HepG2 (cell line): ENCODE measurements around the gene CENPC. TPM values are rescaled to one million over a fixed set of nuclear protein-coding genes. Genes with fewer than 3 reads are reported as not detected.

ENCODE experiments used
- ATAC-seq: fragments of 200-7000 bp; cut with Tn5 transposase; 3 replicates; pipeline ENCODE4 v1.9.1; 2020; ENCODE audit warnings: mild to moderate bottlenecking, moderate library complexity
- BruUV-seq: library from RNA; stranded (reverse); fragments of 400-500 nt; replicated peaks from 2 replicates; lab custom pipeline; 2021; lab: Mats Ljungman, UMichigan
- CTCF ChIA-PET: fragments of 300-600 bp; formaldehyde crosslinking; extraction: SDS; loops from one replicate; lab custom pipeline; 2021; ENCODE audit warnings: low total read pairs, inconsistent platforms, low intra/inter-chr PET ratio; lab: Yijun Ruan, JAX
- POLR2A ChIA-PET: fragments of 350-600 bp; sonication (Branson Sonifier 250); formaldehyde crosslinking; loops from one replicate; lab custom pipeline; 2020; ENCODE audit warnings: antibody characterized with exemption, inconsistent platforms; lab: Yijun Ruan, JAX
- DNase-seq: peaks from one replicate; pipeline ENCODE4 v3.0.0-alpha.2; 2015; ENCODE audit warnings: low spot score
- FAIRE-seq: peaks from 3 replicates; lab custom pipeline; 2011; peaks lifted over from hg19 to GRCh38; lab: Jason Lieb, UNC
- H2AFZ ChIP-seq: one replicate; pipeline ENCODE4 v1.6.1; 2011; ENCODE audit warnings: low read length, inconsistent platforms
- H3K27ac ChIP-seq: fragments of 300-600 bp; 3 replicates; pipeline ENCODE4 v1.8.0; 2011; ENCODE audit warnings: mixed run types, mild to moderate bottlenecking, mixed read lengths, low read length, inconsistent platforms; ENCODE audit not compliant: insufficient read depth; ENCODE audit errors: extremely low read length
- H3K27me3 ChIP-seq, 2 experiments: fragments of 200-600 bp in 1 of 2; 2 replicates in 1 of 2; 3 replicates in 1 of 2; pipeline versions ENCODE4 v1.6.0 to v1.8.0; 2011; ENCODE audit warnings: low read length in 2 of 2, mild to moderate bottlenecking in 2 of 2, moderate library complexity in 2 of 2, inconsistent platforms in 1 of 2; ENCODE audit not compliant: insufficient read depth in 2 of 2, control insufficient read depth in 1 of 2
- H3K36me3 ChIP-seq, 2 experiments: fragments of 200-600 bp in 1 of 2; replicated peaks in 1 of 2; 2 replicates in 1 of 2; 3 replicates in 1 of 2; pipeline versions ENCODE4 v1.5.1 to v1.8.0; 2011; ENCODE audit warnings: low read length in 2 of 2, inconsistent platforms in 1 of 2; ENCODE audit not compliant: insufficient read depth in 2 of 2, control insufficient read depth in 1 of 2
- H3K4me1 ChIP-seq: 2 replicates; pipeline ENCODE4 v1.5.1; 2012; ENCODE audit warnings: low read length, inconsistent platforms; ENCODE audit not compliant: insufficient read depth
- H3K4me2 ChIP-seq: 2 replicates; pipeline ENCODE4 v1.6.0; 2011; ENCODE audit warnings: low read depth, low read length, inconsistent platforms
- H3K4me3 ChIP-seq, 3 experiments: fragments of 200-600 bp in 1 of 3; sonication (generic), shearing (Covaris generic) in 1 of 3; replicated peaks in 1 of 3; 2 replicates each; pipeline ENCODE4 v1.5.1; 2011 to 2016; ENCODE audit warnings: low read length in 3 of 3, inconsistent platforms in 2 of 3, low read depth in 2 of 3, mild to moderate bottlenecking in 2 of 3, control low read depth in 1 of 3, mixed read lengths in 1 of 3; ENCODE audit not compliant: insufficient read depth in 1 of 3
- H3K79me2 ChIP-seq: one replicate; pipeline ENCODE4 v1.6.1; 2011; ENCODE audit warnings: low read length, inconsistent platforms; ENCODE audit not compliant: insufficient read depth
- H3K9ac ChIP-seq: 2 replicates; pipeline ENCODE4 v1.6.0; 2011; ENCODE audit warnings: mild to moderate bottlenecking, low read depth, low read length, inconsistent platforms; ENCODE audit not compliant: insufficient read depth
- H3K9me3 ChIP-seq: 2 replicates; pipeline ENCODE4 v1.5.1; 2012; ENCODE audit warnings: mild to moderate bottlenecking, low read length
- H4K20me1 ChIP-seq: 2 replicates; pipeline ENCODE4 v1.6.0; 2011; ENCODE audit warnings: inconsistent platforms, mild to moderate bottlenecking, low read length, moderate library complexity; ENCODE audit not compliant: insufficient read depth
- CBX5 ChIP-seq: sonication (generic); formaldehyde crosslinking; IDR thresholded peaks from 2 replicates; pipeline ENCODE4 v1.4.0; 2020; ENCODE audit warnings: missing genetic modification reagents, borderline replicate concordance
- EEA1 ChIP-seq: sonication (generic); formaldehyde crosslinking; IDR thresholded peaks from 2 replicates; pipeline ENCODE4 v1.5.1; 2020; ENCODE audit warnings: mild to moderate bottlenecking, missing genetic modification reagents, borderline replicate concordance
- ELF4 ChIP-seq: sonication (generic); formaldehyde crosslinking; IDR thresholded peaks from 2 replicates; pipeline ENCODE4 v1.5.0; 2020; ENCODE audit warnings: missing genetic modification reagents, mild to moderate bottlenecking, moderate library complexity, borderline replicate concordance
- NCOR1 ChIP-seq: fragments of 200-600 bp; sonication (generic); IDR thresholded peaks from 2 replicates; pipeline ENCODE4 v1.7.0; 2017; ENCODE audit warnings: antibody characterized with exemption, low read length, borderline replicate concordance
- NFIB ChIP-seq: sonication (generic); formaldehyde crosslinking; IDR thresholded peaks from 2 replicates; pipeline ENCODE4 v1.9.0; 2021; ENCODE audit warnings: missing genetic modification reagents, mild to moderate bottlenecking, borderline replicate concordance
- NFKB2 ChIP-seq: sonication (generic); formaldehyde crosslinking; IDR thresholded peaks from 2 replicates; pipeline ENCODE4 v1.4.0; 2020; ENCODE audit warnings: missing genetic modification reagents, borderline replicate concordance
- PRPF4 ChIP-seq: fragments of 200-400 bp; formaldehyde crosslinking; IDR thresholded peaks from 2 replicates; pipeline ENCODE4 v1.6.1; 2016; ENCODE audit warnings: low read length, low read depth; ENCODE audit not compliant: poor library complexity, severe bottlenecking
- SOX6 ChIP-seq, 2 experiments: fragments of 450-650 bp in 1 of 2; sonication (generic) in 1 of 2; formaldehyde crosslinking in 1 of 2; IDR thresholded peaks; 2 replicates each; pipeline versions ENCODE4 v1.4.0 to v1.6.1; 2017 to 2020; ENCODE audit warnings: antibody characterized with exemption in 1 of 2, mild to moderate bottlenecking in 1 of 2, missing genetic modification reagents in 1 of 2
- SRF ChIP-seq: IDR thresholded peaks from 2 replicates; pipeline ENCODE4 v1.6.1; 2011; ENCODE audit warnings: mild to moderate bottlenecking, low read depth, low read length, moderate library complexity
- TCF7 ChIP-seq: sonication (generic); IDR thresholded peaks from 2 replicates; pipeline ENCODE4 v1.6.1; 2016; ENCODE audit warnings: antibody characterized with exemption, low read depth
- ZNF678 ChIP-seq: sonication (generic); formaldehyde crosslinking; IDR thresholded peaks from 2 replicates; pipeline ENCODE4 v1.4.0; 2020; ENCODE audit warnings: mild to moderate bottlenecking, missing genetic modification reagents
- ZNF703 ChIP-seq: sonication (generic); formaldehyde crosslinking; IDR thresholded peaks from 2 replicates; pipeline ENCODE4 v1.5.1; 2020; ENCODE audit warnings: missing genetic modification reagents, mild to moderate bottlenecking, moderate library complexity, borderline replicate concordance
- ZSCAN29 ChIP-seq: sonication (generic); formaldehyde crosslinking; conservative IDR thresholded peaks from 2 replicates; pipeline ENCODE4 v1.4.0; 2020; ENCODE audit warnings: mild to moderate bottlenecking, missing genetic modification reagents
- WGBS: methylation state at CpG from one replicate; pipeline ENCODE4 v1.1.6; 2017; ENCODE audit warnings: low lambda C conversion rate; 5-methylcytosine and 5-hydroxymethylcytosine counted together
- in situ Hi-C: cut with HindIII; loops from 2 replicates; pipeline ENCODE4 v1.10.0; 2017; ENCODE audit warnings: low pct_unique_long_range_greater_than_20kb; ENCODE audit not compliant: extremely low pct_ligation_motif_present
- intact Hi-C: fragments of 100-400 bp; cut with micrococcal nuclease; formaldehyde crosslinking; loops from one replicate; pipeline ENCODE4 v1.10.0; 2022; ENCODE audit not compliant: unreplicated experiment
- polyA plus RNA-seq, 8 experiments: library from polyadenylated mRNA; depleted of rRNA in 3 of 8; stranded (reverse) in 7 of 8; unstranded in 1 of 8; fragments of >200 nt; fragmentation: Illumina TruSeq in 4 of 8; extraction: Trizol in 4 of 8; gene quantifications; 2 replicates each; pipeline versions ENCODE4 v1.2.1 to v1.2.3, GENCODE V29; 2011 to 2016; ENCODE audit warnings: low read depth in 4 of 8, missing spikeins in 1 of 8, mixed read lengths in 1 of 8; ENCODE audit not compliant: insufficient read depth in 1 of 8
- total RNA-seq, 5 experiments: library from RNA; depleted of rRNA; stranded (reverse); fragments of >200 nt; fragmentation: Illumina TruSeq; extraction: Trizol; gene quantifications; 2 replicates each; pipeline ENCODE4 v1.2.3, GENCODE V29; 2016; ENCODE audit warnings: low read depth in 1 of 5
- TF ChIP-seq, protein P1 (sequence below): sonication (generic); formaldehyde crosslinking; IDR thresholded peaks from 2 replicates; pipeline ENCODE4 v1.4.0; 2020; ENCODE audit warnings: missing genetic modification reagents
- TF ChIP-seq, protein P2 (sequence below): sonication (generic); formaldehyde crosslinking; IDR thresholded peaks from 2 replicates; pipeline ENCODE4 v1.4.0; 2020; ENCODE audit warnings: missing genetic modification reagents
- TF ChIP-seq, protein P3 (sequence below): sonication (generic); formaldehyde crosslinking; IDR thresholded peaks from 2 replicates; pipeline ENCODE4 v1.9.0; 2021; ENCODE audit warnings: missing genetic modification reagents, borderline replicate concordance

Gene CENPC
- total and polyA plus RNA-seq, 2 of the 13 experiments (the other 11 are each of a cell fraction or from before 2014, with no cell fraction given), result 4.7 to 16.4 TPM

DNA sequence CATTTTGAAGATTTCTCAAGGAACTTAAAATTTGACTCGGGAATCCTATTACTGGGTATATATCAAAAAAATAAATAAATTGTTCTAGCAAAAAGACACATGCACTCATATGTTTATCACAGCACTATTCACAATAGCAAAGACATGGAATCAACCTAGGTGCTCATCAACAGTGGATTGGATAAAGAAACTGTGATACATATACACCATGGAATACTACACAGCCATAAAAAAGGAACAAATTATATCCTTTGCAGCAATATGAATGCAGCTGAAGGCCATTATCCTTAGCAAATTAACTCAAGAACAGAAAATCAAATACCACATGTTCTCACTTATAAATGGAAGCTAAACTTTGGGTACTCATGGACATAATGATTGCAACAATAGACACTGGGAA is 97.4 kb downstream of the CENPC start (continued):
- TF ChIP-seq, protein P1, sequence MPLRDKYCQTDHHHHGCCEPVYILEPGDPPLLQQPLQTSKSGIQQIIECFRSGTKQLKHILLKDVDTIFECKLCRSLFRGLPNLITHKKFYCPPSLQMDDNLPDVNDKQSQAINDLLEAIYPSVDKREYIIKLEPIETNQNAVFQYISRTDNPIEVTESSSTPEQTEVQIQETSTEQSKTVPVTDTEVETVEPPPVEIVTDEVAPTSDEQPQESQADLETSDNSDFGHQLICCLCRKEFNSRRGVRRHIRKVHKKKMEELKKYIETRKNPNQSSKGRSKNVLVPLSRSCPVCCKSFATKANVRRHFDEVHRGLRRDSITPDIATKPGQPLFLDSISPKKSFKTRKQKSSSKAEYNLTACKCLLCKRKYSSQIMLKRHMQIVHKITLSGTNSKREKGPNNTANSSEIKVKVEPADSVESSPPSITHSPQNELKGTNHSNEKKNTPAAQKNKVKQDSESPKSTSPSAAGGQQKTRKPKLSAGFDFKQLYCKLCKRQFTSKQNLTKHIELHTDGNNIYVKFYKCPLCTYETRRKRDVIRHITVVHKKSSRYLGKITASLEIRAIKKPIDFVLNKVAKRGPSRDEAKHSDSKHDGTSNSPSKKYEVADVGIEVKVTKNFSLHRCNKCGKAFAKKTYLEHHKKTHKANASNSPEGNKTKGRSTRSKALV (CRISPR knock-in tag), result no peak
- TF ChIP-seq SOX6 (IDR thresholded peaks at IDR 0.05), result no peak
- no peak for TF ChIP-seq SOX6 (CRISPR knock-in tag; IDR thresholded peaks at IDR 0.05)
- TF ChIP-seq NFIB (CRISPR knock-in tag), result no peak
- no peak for TF ChIP-seq TCF7
- TF ChIP-seq SRF, result no peak
- no peak for TF ChIP-seq NCOR1

DNA sequence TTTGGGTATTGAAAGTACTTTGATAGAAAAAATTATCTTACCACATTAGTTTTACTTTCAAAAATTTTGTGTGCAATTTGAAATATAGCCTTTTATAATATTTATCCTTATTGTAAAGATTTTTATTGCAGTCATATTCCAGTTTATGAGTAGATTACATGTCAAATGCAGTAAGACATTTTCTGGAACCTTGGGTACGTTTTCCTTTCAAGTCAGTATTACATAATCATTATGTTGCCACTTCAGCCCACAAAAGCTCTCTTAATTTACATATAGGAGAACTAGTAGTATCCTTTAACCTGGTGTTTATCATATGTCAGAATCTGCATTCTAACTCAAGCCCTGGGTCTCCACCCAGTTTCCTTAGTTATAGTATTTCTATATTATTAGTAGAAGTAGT is 98.5 kb downstream of the CENPC start:
- POLR2A ChIA-PET, result no interaction called here

More for the DNA sequence above, 98.5 kb downstream of the CENPC start:
- 94% methylated on average over 1 of the region's 1 CpG for WGBS
- H3K9ac ChIP-seq, result no peak overlapping the region
- no peak overlapping the region for H3K4me2 ChIP-seq
- no peak for ATAC-seq
- H3K4me3 ChIP-seq, result no peak overlapping the region
- FAIRE-seq, result no peak
- H3K79me2 ChIP-seq, result no peaks in the 10 kb centered on the region
- CTCF ChIA-PET, result no interaction called here
- intact Hi-C loops (no loop called here), in situ Hi-C loops (no loop called here)
- no peak for DNase-seq
- no peaks in the 10 kb centered on the region for H3K36me3 ChIP-seq
- BruUV-seq, result no TSS peak
- TF ChIP-seq ZNF678 (CRISPR knock-in tag), result no peak
- TF ChIP-seq, protein P2, sequence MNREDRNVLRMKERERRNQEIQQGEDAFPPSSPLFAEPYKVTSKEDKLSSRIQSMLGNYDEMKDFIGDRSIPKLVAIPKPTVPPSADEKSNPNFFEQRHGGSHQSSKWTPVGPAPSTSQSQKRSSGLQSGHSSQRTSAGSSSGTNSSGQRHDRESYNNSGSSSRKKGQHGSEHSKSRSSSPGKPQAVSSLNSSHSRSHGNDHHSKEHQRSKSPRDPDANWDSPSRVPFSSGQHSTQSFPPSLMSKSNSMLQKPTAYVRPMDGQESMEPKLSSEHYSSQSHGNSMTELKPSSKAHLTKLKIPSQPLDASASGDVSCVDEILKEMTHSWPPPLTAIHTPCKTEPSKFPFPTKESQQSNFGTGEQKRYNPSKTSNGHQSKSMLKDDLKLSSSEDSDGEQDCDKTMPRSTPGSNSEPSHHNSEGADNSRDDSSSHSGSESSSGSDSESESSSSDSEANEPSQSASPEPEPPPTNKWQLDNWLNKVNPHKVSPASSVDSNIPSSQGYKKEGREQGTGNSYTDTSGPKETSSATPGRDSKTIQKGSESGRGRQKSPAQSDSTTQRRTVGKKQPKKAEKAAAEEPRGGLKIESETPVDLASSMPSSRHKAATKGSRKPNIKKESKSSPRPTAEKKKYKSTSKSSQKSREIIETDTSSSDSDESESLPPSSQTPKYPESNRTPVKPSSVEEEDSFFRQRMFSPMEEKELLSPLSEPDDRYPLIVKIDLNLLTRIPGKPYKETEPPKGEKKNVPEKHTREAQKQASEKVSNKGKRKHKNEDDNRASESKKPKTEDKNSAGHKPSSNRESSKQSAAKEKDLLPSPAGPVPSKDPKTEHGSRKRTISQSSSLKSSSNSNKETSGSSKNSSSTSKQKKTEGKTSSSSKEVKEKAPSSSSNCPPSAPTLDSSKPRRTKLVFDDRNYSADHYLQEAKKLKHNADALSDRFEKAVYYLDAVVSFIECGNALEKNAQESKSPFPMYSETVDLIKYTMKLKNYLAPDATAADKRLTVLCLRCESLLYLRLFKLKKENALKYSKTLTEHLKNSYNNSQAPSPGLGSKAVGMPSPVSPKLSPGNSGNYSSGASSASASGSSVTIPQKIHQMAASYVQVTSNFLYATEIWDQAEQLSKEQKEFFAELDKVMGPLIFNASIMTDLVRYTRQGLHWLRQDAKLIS (CRISPR knock-in tag), result no peak
- no peak for TF ChIP-seq EEA1 (CRISPR knock-in tag)
- TF ChIP-seq, protein P3, sequence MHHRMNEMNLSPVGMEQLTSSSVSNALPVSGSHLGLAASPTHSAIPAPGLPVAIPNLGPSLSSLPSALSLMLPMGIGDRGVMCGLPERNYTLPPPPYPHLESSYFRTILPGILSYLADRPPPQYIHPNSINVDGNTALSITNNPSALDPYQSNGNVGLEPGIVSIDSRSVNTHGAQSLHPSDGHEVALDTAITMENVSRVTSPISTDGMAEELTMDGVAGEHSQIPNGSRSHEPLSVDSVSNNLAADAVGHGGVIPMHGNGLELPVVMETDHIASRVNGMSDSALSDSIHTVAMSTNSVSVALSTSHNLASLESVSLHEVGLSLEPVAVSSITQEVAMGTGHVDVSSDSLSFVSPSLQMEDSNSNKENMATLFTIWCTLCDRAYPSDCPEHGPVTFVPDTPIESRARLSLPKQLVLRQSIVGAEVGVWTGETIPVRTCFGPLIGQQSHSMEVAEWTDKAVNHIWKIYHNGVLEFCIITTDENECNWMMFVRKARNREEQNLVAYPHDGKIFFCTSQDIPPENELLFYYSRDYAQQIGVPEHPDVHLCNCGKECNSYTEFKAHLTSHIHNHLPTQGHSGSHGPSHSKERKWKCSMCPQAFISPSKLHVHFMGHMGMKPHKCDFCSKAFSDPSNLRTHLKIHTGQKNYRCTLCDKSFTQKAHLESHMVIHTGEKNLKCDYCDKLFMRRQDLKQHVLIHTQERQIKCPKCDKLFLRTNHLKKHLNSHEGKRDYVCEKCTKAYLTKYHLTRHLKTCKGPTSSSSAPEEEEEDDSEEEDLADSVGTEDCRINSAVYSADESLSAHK, result no peak
- no peak for TF ChIP-seq ZNF703 (CRISPR knock-in tag)
- TF ChIP-seq ELF4 (CRISPR knock-in tag), result no peak
- no peak for TF ChIP-seq CBX5 (CRISPR knock-in tag)
- no peak for TF ChIP-seq ZSCAN29 (CRISPR knock-in tag)
- no peak for TF ChIP-seq NFKB2
- TF ChIP-seq PRPF4, result no peak
- no peaks in the 10 kb centered on the region for H3K9me3 ChIP-seq
- no peaks in the 10 kb centered on the region for H4K20me1 ChIP-seq
- no peaks in the 10 kb centered on the region; a peak in 1 of 5 replicates for H3K27me3 ChIP-seq
- H2AFZ ChIP-seq, result no peak overlapping the region
- no peak overlapping the region for H3K27ac ChIP-seq
- no peaks in the 10 kb centered on the region for H3K4me1 ChIP-seq
